Fibroblast of villous mesenchyme (primary cell): ENCODE measurements around the gene HIPK3. TPM values are rescaled to one million over a fixed set of nuclear protein-coding genes. Genes with fewer than 3 reads are reported as not detected.

Experiments used
- DNase-seq: peaks from one replicate; pipeline ENCODE4 v3.0.0-alpha.2; 2010; ENCODE audit warnings: low read depth
- H3K4me3 ChIP-seq: 2 replicates; pipeline ENCODE4 v1.5.1; 2011; ENCODE audit warnings: low read depth, mild to moderate bottlenecking, low read length
- CTCF ChIP-seq: IDR thresholded peaks from 2 replicates; pipeline ENCODE4 v1.5.1; 2012; ENCODE audit warnings: low read depth, mild to moderate bottlenecking, low read length; ENCODE audit not compliant: insufficient read depth
- total RNA-seq: library from RNA; depleted of rRNA; stranded (reverse); fragments of >200 nt; gene quantifications from 2 replicates; pipeline ENCODE4 v1.2.3, GENCODE V29; 2012

HIPK3 gene
- 75.1 and 121 TPM in 2 replicates for total RNA-seq

- peak within 1 kb of the TSS; percentile 96 for H3K4me3 ChIP-seq
- TF ChIP-seq CTCF = no peak
- DNase-seq = peak; percentile 76
Measured at GRCh38 chr11:33257160-33257896, at the start of gene HIPK3. Gene HIPK3, plus strand, starts transcription at chr11:33257381.

- no peak for DNase-seq
Measured at GRCh38 chr11:33207408-33207985, 49.7 kb upstream of the HIPK3 start.

GRCh38 chr11:33208150-33208549, 49.0 kb upstream of the HIPK3 start:
- no peak for DNase-seq
- TF ChIP-seq CTCF = no peak
- H3K4me3 ChIP-seq = no peak overlapping the region

More at GRCh38 chr11:33207408-33207985, 49.7 kb upstream of the HIPK3 start:
- TF ChIP-seq CTCF = no peak
- H3K4me3 ChIP-seq = no peak overlapping the region

GRCh38 chr11:33211153-33211552, 46.0 kb upstream of the HIPK3 start:
- H3K4me3 ChIP-seq = no peak overlapping the region
- DNase-seq = no peak
- no peak for TF ChIP-seq CTCF

- no peak overlapping the region for H3K4me3 ChIP-seq
- DNase-seq = no peak
- no peak for TF ChIP-seq CTCF
Measured at GRCh38 chr11:33211580-33211979, 45.6 kb upstream of the HIPK3 start.

- DNase-seq = no peak
- no peak for TF ChIP-seq CTCF
- H3K4me3 ChIP-seq = no peak overlapping the region
Measured at GRCh38 chr11:33214187-33214586, 43.0 kb upstream of the HIPK3 start.
